ENCODE measurements around the gene FAM200A. TPM values are rescaled to one million over a fixed set of nuclear protein-coding genes. Genes with fewer than 3 reads are reported as not detected.
"Not testable (repeated sequence)": the region's sequence is repeated elsewhere in the genome, so short reads cannot be mapped to it uniquely, and the experiment has no call there.

Gene FAM200A
- total RNA-seq, 1 donor from 2014 or later, result 6.8 TPM

- H3K27me3 Mint-ChIP-seq (ENCODE audit: unreplicated experiment), result peaks cover 3% of the 10 kb centered on the region
- H3K4me3 Mint-ChIP-seq (ENCODE audit: unreplicated experiment), result peak overlapping the region; percentile 85
- peaks cover 26% of the 10 kb centered on the region for H3K36me3 Mint-ChIP-seq (ENCODE audit: low read depth, unreplicated experiment)
- peaks cover 9% of the 10 kb centered on the region for H3K4me1 Mint-ChIP-seq (ENCODE audit: unreplicated experiment)
- no peak for TF ChIP-seq CTCF (IDR thresholded peaks at IDR 0.05; ENCODE audit: unreplicated experiment)
- no peaks in the 10 kb centered on the region for H3K9me3 Mint-ChIP-seq (ENCODE audit: unreplicated experiment)
- peak overlapping the region; percentile 85 for H3K27ac Mint-ChIP-seq (ENCODE audit: unreplicated experiment)
- DNase-seq (ENCODE audit: low spot score), result no peak
These were observed 580 bp downstream of the FAM200A start for GRCh38 chr7:99551334-99551733.

- not testable (repeated sequence) for H3K4me3 Mint-ChIP-seq (ENCODE audit: unreplicated experiment); H3K9me3 Mint-ChIP-seq (ENCODE audit: unreplicated experiment); DNase-seq (ENCODE audit: low spot score); H3K27ac Mint-ChIP-seq (ENCODE audit: unreplicated experiment); H3K4me1 Mint-ChIP-seq (ENCODE audit: unreplicated experiment); H3K27me3 Mint-ChIP-seq (ENCODE audit: unreplicated experiment)
- peaks cover 32% of the 10 kb centered on the region for H3K36me3 Mint-ChIP-seq (ENCODE audit: low read depth, unreplicated experiment)
These were observed 2.4 kb downstream of the FAM200A start for GRCh38 chr7:99549545-99549944.

GRCh38 chr7:99545308-99545707 is 6.6 kb downstream of the FAM200A start:
- H3K4me1 Mint-ChIP-seq (ENCODE audit: unreplicated experiment); DNase-seq (ENCODE audit: low spot score); H3K27me3 Mint-ChIP-seq (ENCODE audit: unreplicated experiment); H3K4me3 Mint-ChIP-seq (ENCODE audit: unreplicated experiment): not testable (repeated sequence)
- Mint-ChIP-seq H3K27ac (ENCODE audit: unreplicated experiment) (peak overlapping the region; percentile 16), H3K36me3 (ENCODE audit: low read depth, unreplicated experiment) (peaks cover 58% of the 10 kb centered on the region), H3K9me3 (ENCODE audit: unreplicated experiment) (peaks cover 10% of the 10 kb centered on the region)

GRCh38 chr7:99543916-99544315 is 8.0 kb downstream of the FAM200A start:
- H3K36me3 Mint-ChIP-seq (ENCODE audit: low read depth, unreplicated experiment), result peaks cover 54% of the 10 kb centered on the region
- H3K27ac Mint-ChIP-seq (ENCODE audit: unreplicated experiment), result no peak overlapping the region
- peaks cover 10% of the 10 kb centered on the region for H3K9me3 Mint-ChIP-seq (ENCODE audit: unreplicated experiment)
- H3K4me1 Mint-ChIP-seq (ENCODE audit: unreplicated experiment), result no peaks in the 10 kb centered on the region
- no peak overlapping the region for H3K4me3 Mint-ChIP-seq (ENCODE audit: unreplicated experiment)
- no peak for TF ChIP-seq CTCF (IDR thresholded peaks at IDR 0.05; ENCODE audit: unreplicated experiment)
- peaks cover 4% of the 10 kb centered on the region for H3K27me3 Mint-ChIP-seq (ENCODE audit: unreplicated experiment)
- no peak for DNase-seq (ENCODE audit: low spot score)

GRCh38 chr7:99543081-99543671 is 8.7 kb downstream of the FAM200A start:
- Mint-ChIP-seq H3K4me3 (ENCODE audit: unreplicated experiment) (no peak overlapping the region), H3K4me1 (ENCODE audit: unreplicated experiment) (no peaks in the 10 kb centered on the region), H3K27me3 (ENCODE audit: unreplicated experiment) (peaks cover 6% of the 10 kb centered on the region), H3K36me3 (ENCODE audit: low read depth, unreplicated experiment) (peaks cover 49% of the 10 kb centered on the region), H3K9me3 (ENCODE audit: unreplicated experiment) (peaks cover 10% of the 10 kb centered on the region), H3K27ac (ENCODE audit: unreplicated experiment) (no peak overlapping the region)
- no peak for TF ChIP-seq CTCF (IDR thresholded peaks at IDR 0.05; ENCODE audit: unreplicated experiment)
- DNase-seq (ENCODE audit: low spot score), result no peak

GRCh38 chr7:99541212-99541611 is 10.7 kb downstream of the FAM200A start:
- DNase-seq (ENCODE audit: low spot score), result no peak
- H3K36me3 Mint-ChIP-seq (ENCODE audit: low read depth, unreplicated experiment), result peaks cover 37% of the 10 kb centered on the region
- H3K27ac Mint-ChIP-seq (ENCODE audit: unreplicated experiment), result no peak overlapping the region
- H3K9me3 Mint-ChIP-seq (ENCODE audit: unreplicated experiment), result peaks cover 10% of the 10 kb centered on the region
- peaks cover 6% of the 10 kb centered on the region for H3K27me3 Mint-ChIP-seq (ENCODE audit: unreplicated experiment)
- no peaks in the 10 kb centered on the region for H3K4me1 Mint-ChIP-seq (ENCODE audit: unreplicated experiment)
- peak overlapping the region; percentile 21 for H3K4me3 Mint-ChIP-seq (ENCODE audit: unreplicated experiment)
- TF ChIP-seq CTCF (IDR thresholded peaks at IDR 0.05; ENCODE audit: unreplicated experiment), result no peak

Measured in endothelial cell (in vitro differentiated cells).